T47D (cell line): ENCODE measurements around the gene ECEL1.

ENCODE experiments used
- DNase-seq, 2 experiments: peaks; one replicate each; pipeline versions ENCODE4 v3.0.0 to v3.0.0-alpha.2; 2011 to 2012; ENCODE audit warnings: low read depth in 1 of 2, low spot score in 1 of 2
- JUND ChIP-seq: IDR thresholded peaks from 2 replicates; pipeline ENCODE4 v1.6.1; 2012; ENCODE audit warnings: low read depth
- in situ Hi-C: cut with HindIII; loops from 2 replicates; pipeline ENCODE4 v1.10.0; 2016; ENCODE audit warnings: low sequenced_read_pairs, low pct_unique_long_range_greater_than_20kb

The ECEL1 gene

DNA sequence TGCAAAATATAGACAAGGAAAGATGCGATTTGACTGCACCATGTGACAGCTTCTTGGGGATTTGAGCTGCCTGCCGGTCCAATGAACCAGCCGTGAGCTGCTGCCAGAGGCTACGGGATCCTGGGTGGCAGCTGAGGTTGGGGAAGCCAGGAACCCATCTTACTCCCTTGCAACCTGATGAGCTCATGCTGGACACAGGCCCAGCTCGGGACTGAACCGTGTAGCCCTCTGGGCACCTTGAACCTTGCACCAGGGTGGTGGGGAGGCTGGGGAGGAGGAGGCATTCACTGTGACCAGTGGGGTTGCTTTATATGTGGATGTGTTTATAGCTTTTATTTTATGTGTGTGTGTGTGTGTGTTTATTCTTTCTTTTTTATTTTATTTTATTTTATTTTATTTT, 22.6 kb downstream of the ECEL1 start:
- DNase-seq: no peak
- TF ChIP-seq JUND: no peak
- in situ Hi-C loops: no loop called here

GRCh38 chr2:232464544-232464885, 23.1 kb downstream of the ECEL1 start:
- in situ Hi-C loops: no loop called here
- DNase-seq: no peak

DNA sequence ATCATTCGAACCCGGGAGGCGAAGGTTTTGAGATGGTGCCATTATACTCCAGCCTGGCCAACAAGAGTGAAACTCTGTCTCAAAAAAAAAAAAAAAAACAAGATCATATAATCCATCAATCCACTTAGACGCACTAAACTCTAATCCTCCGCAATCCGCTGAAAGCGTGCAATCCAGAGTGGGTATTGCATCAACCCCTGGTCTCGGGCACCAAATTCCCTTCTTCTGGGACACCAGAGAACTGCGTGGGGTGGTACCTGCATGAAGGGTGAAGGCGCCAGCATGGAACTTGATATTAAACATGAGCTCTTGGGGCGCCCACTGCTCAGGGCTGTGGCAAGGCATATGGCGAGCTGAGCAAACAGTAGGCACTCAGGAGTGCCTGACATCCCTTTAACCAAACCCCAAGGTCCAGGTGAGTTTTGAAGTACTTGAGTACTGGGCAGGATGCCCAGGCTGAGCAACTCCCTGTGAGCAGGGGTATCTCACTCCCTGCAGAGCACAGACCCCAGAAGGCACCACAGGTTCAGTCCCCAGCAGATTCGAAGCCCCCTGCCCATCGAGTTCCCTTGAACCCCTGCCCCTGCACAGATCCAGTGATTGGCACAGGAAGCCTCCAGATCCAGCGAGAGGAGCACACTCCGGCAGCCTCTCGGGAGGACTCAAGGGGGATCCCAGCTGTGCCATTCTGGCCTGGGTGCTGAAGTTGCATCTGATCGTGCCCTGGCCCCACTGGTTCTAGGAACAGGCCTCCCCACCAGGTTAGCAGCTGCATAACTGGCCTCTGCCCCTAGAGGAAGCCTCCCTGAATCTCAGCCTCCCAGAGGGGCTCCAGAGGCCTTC, 23.7 kb downstream of the ECEL1 start:
- no peak for DNase-seq
- in situ Hi-C loops: no loop called here
- no peak for TF ChIP-seq JUND

More at GRCh38 chr2:232464544-232464885, 23.1 kb downstream of the ECEL1 start:
- no peak for TF ChIP-seq JUND

DNA sequence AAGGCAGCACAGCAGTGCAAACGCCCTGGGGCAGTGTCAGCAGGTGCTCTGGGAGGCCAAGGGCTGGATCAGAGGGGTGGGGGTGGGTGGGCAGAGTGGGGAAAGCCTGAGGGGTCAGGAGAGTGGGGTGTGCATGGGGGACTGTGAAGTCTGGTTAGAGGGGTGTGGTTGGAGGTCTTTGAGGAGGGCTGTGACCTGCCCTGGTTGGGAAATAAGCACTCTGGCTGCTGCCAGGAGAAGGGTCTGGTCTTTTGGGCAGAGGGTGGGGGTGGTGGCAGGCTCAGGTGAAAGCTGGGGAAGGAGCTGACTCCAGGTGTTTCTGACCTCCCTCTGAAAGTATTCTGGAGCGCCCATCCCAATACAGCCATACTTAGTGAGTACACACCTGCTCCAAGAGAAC, 27.5 kb downstream of the ECEL1 start:
- in situ Hi-C loops: no loop called here
- no peak for DNase-seq
- TF ChIP-seq JUND: no peak

DNA sequence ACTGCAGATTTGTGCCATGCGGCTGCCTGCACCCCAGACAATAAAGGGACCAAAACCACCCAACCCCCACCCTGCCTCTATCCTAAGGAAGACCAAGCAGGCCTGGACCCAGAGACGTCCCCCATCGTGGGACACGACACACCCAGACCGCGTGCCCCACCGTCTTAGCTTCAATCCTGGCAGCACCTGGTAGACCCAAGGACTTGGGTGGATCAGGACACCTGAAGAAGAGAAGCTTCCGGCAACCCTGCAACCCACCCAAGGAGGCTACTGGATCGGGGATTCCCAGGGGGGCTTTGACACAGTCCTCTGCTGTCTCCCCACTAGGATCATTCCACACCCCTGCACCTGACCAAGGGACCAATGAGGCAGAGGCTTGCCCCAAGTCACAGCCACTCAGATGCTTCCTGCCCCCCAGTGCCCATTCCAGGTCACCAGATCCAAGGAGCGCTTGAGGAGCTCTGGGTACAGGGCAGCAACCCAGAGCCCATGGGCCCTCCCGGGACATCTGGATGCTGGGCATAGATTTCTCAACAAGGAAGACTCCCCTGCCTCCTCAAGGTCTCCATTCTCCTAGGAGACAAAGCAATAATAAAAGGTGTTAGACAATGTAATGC, 28.1 kb downstream of the ECEL1 start:
- no peak for DNase-seq
- in situ Hi-C loops: no loop called here
- no peak for TF ChIP-seq JUND

DNA sequence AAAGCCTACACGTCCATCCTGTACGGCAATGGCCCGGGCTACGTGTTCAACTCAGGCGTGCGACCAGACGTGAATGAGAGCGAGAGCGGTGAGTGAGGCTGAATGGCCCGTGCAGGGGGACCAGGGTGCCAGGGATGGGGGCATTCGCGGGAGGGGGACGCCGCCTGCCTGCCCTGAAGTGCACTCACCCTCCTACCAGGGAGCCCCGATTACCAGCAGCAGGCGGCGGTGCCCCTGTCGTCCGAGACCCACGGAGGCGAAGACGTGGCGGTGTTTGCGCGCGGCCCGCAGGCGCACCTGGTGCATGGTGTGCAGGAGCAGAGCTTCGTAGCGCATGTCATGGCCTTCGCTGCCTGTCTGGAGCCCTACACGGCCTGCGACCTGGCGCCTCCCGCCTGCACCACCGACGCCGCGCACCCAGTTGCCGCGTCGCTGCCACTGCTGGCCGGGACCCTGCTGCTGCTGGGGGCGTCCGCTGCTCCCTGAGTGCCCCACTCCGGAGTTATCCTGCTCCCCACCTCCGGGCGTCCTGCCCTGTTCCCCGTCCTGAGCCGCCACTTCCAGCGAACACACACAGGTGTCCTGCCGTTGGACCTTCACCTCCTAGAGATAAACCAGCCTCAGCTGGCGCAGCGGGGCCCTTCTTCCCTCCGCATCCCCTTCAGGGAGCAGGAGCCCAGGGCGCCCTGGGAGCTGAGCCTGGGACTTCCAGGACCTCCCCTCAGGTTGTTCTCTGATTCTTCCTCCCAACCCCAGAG, 28.8 kb downstream of the ECEL1 start:
- no peak for TF ChIP-seq JUND
- DNase-seq: no peak
- in situ Hi-C loops: no loop called here

- no peak for DNase-seq
- TF ChIP-seq JUND: no peak
- in situ Hi-C loops: no loop called here
These were observed 29.5 kb downstream of the ECEL1 start for GRCh38 chr2:232458051-232458660.

DNA sequence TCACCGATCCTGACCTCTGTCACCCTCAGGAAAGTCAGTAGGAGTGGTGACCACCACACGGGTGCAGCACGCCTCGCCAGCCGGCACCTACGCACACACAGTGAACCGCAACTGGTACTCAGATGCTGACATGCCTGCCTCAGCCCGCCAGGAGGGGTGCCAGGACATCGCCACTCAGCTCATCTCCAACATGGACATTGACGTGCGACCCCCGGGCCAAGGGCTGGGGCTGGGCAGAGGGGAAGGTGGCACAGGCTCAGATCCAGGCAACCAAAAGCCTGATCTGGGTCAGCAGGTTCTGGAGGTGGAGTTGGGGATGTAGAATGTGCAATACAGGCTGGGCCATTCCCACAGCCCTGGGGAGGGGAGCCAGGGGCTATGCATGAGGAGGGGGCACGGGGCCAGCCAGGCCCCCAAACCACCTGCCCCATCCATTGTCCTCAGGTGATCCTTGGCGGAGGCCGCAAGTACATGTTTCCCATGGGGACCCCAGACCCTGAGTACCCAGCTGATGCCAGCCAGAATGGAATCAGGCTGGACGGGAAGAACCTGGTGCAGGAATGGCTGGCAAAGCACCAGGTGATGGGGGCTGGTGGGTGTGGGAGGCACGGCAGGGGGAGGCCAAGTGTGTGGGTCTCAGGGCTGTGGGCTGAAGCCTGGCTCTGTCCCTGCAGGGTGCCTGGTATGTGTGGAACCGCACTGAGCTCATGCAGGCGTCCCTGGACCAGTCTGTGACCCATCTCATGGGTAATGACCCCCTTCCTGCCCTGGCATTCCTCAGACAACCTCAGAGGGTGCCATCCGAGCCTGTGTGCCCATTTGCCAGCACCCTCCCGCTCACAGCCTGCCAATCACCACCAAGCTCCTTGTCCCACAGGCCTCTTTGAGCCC, 30.3 kb downstream of the ECEL1 start:
- DNase-seq: no peak
- in situ Hi-C loops: no loop called here
- TF ChIP-seq JUND: no peak

DNA sequence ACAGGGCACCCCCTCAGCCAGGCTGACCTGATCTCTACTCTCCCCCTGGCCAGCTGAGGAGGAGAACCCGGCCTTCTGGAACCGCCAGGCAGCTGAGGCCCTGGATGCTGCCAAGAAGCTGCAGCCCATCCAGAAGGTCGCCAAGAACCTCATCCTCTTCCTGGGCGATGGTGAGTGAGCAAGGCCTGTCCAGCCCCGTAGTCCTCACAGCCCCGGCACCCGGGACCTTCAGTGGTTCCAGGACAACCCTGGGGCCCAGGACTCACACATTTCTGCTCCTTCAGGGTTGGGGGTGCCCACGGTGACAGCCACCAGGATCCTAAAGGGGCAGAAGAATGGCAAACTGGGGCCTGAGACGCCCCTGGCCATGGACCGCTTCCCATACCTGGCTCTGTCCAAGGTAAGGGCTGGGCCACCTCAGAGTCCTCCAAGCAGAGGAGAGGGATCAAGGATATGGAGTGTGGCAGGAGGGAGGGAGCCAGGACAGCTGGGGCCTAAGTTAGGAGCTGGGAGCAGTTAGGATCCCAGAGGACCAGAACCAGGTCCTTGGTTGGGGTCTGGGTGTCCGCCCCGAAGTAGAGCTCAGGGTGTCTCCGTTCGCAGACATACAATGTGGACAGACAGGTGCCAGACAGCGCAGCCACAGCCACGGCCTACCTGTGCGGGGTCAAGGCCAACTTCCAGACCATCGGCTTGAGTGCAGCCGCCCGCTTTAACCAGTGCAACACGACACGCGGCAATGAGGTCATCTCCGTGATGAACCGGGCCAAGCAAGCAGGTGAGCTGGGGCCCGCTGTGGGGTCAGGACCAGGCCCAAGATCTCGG, 31.1 kb downstream of the ECEL1 start:
- in situ Hi-C loops: no loop called here
- no peak for DNase-seq

DNA sequence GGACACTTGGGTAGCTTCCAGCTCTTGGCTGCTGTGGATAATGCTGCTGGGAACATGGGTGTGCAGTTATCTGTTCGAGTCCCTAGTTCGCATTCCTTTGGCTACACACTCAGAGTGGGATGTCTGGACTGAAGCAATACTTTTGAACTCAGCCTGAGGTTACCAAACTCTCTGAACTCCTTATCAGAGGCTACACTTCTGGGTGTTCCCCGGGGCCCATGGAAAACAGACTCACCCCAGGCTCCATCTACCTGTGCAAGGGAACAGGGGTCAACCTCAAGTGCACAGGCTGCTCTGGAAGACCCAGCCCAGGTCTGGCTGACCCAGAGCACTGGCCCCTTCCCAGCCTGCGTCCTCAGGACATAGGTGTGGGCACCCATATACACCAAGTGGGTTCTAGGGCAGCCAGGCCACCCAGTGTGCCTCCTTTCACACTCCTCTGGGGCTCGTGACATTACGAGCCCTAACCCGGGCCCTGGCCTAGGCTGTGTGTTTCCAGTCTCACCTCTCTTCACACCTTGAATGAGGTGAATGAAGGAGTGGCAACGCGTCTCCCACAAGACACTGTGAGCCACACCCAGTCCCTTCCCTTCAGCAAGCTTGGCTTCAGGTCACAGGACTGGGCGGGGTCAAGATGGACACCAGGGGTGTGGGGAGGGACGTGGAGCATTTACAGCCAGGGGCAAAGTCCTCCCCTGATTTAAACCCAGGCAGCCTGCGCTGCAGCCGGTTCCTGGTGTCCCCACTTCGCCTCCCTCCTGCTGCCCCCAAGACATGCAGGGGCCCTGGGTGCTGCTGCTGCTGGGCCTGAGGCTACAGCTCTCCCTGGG, 32.0 kb downstream of the ECEL1 start, which contains the start of gene ALPI:
ALPI (plus strand) TSS at position 728 of the 830 bp plus-strand sequence; CDS start at position 775, 47 bp downstream.
- no peak for DNase-seq
- in situ Hi-C loops: no loop called here
- TF ChIP-seq JUND: no peak

More for the DNA sequence above, 31.1 kb downstream of the ECEL1 start:
- no peak for TF ChIP-seq JUND
